GM18517 (cell line): ENCODE measurements around the gene CSNK1D.
"Not testable (repeated sequence)": the region's sequence is repeated elsewhere in the genome, so short reads cannot be mapped to it uniquely, and the experiment has no call there.

Source experiments
- ATAC-seq: cut with Tn5 transposase; IDR thresholded peaks from one replicate; pipeline ENCODE4 v1.9.1; 2021; ENCODE audit warnings: mild to moderate bottlenecking, moderate library complexity; ENCODE audit not compliant: unreplicated experiment

Gene CSNK1D

GRCh38 chr17:82195675-82196672 is 77.5 kb downstream of the CSNK1D start:
- ATAC-seq: no peak

DNA sequence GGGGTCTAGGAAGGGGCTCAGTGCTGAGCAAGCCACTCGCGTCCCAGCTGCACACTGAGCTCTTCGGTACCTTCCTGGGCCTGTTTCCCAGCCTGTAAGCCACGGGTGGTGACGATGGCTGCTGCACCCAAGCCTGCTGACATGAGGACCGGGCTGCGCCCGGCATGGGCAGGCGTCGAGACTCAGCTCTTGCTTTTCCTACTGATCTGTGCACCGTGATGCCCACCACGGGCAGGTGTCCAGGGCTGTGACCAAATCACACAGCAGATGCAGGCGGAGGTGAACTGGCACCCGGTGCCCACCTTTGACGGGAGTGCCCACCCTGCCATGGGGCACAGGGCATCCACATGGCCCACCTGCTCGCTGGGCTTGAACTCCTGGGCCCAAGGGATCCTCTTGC is 78.7 kb downstream of the CSNK1D start:
- no peak for ATAC-seq

GRCh38 chr17:82193520-82194220 is 79.8 kb downstream of the CSNK1D start:
- ATAC-seq: no peak

DNA sequence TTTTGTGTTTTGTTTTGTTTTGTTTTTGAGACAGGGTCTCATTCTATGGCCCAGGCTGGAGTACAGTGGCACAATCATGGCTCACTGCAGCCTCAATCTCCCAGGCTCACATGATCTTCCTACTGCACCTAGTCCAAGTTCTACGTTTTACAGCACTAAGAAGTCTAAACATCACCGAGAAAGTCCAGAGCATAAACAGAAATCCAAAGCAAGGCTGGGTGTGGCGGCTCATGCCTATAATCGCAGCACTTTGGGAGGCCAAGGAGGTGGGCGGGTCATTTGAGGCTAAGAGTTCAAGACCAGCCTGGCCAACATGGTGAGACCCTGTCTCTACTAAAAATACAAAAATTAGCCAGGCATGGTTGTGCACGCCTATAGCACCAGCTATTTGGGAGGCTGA is 80.5 kb downstream of the CSNK1D start:
- not testable (repeated sequence) for ATAC-seq
